Stomach smooth muscle (tissue), 2 donors: ENCODE data around the gene UBL7.

Experiments
- H3K27ac ChIP-seq: one replicate; pipeline ENCODE4 v1.7.0; 2013; ENCODE audit warnings: mild to moderate bottlenecking, low read length, inconsistent platforms
- H3K27me3 ChIP-seq, 2 donors: one replicate each; pipeline ENCODE4 v1.7.0; 2013; ENCODE audit warnings: low read length in 2 of 2; ENCODE audit not compliant: insufficient read depth in 2 of 2, control insufficient read depth in 1 of 2
- H3K36me3 ChIP-seq, 2 donors: one replicate each; pipeline ENCODE4 v1.7.0; 2013; ENCODE audit warnings: low read length in 2 of 2; ENCODE audit not compliant: control insufficient read depth in 2 of 2, insufficient read depth in 2 of 2
- H3K4me1 ChIP-seq: one replicate; pipeline ENCODE4 v1.7.0; 2013; ENCODE audit warnings: low read length; ENCODE audit not compliant: control insufficient read depth, insufficient read depth
- H3K4me3 ChIP-seq, 2 donors: one replicate each; pipeline ENCODE4 v1.7.0; 2013; ENCODE audit warnings: low read length in 2 of 2
- H3K9ac ChIP-seq, 2 donors: one replicate each; pipeline ENCODE4 v1.7.0; 2013; ENCODE audit warnings: low read length in 2 of 2, mild to moderate bottlenecking in 1 of 2
- H3K9me3 ChIP-seq, 2 donors: one replicate each; pipeline ENCODE4 v1.7.0; 2013; ENCODE audit warnings: low read length in 2 of 2; ENCODE audit not compliant: control insufficient read depth in 2 of 2
- donor health status: healthy.
- donor health status: Pancreatic carcinoma.

The UBL7 gene

DNA sequence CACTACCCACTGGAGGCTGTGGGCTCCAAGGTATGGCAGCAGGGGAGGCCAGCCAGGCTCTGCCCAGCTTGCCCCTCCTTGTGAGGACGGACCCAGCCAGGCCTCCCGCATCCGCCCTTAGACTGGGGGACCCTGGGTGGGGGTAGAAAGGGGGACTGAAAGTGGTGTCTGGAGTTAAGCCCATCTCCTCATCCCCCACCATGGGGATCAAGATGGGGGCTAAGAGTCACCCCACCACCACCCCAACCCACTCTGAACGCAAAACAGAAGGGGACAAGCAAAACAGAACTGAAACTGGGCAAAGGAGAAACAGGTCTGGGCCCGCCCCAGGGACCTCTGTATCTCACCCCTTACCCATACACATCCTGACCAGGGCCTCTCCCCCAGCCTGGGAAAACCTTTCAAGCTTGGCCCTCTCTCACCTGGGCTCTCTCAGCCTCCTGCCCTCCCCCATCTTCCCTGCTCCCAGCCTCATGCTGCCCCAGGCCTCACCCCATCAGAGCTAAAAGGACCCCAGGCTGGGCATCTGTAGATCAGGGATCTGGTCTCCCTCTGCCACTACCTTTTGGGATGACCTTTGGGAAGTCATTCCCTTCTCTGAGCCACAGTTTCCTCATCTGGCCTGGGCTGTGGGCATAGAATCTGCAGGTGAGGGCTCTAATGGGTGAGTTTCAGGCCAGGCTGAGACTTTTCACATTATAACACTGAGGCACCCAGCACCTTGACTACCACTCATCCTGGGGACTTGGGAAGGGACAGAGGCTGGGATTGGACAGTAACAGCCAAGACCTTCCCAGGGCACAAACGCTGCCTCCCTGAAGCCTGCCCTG, 63.5 kb downstream of the UBL7 start:
- Histone ChIP-seq H3K9ac (no peak overlapping the region), H3K4me1 (no peaks in the 10 kb centered on the region), H3K27me3 (peaks cover 0 to 4% of the 10 kb centered on the region in 2 donors), H3K4me3 (no peak overlapping the region), H3K36me3 (no peaks in the 10 kb centered on the region), H3K9me3 (no peaks in the 10 kb centered on the region), H3K27ac (no peak overlapping the region)

DNA sequence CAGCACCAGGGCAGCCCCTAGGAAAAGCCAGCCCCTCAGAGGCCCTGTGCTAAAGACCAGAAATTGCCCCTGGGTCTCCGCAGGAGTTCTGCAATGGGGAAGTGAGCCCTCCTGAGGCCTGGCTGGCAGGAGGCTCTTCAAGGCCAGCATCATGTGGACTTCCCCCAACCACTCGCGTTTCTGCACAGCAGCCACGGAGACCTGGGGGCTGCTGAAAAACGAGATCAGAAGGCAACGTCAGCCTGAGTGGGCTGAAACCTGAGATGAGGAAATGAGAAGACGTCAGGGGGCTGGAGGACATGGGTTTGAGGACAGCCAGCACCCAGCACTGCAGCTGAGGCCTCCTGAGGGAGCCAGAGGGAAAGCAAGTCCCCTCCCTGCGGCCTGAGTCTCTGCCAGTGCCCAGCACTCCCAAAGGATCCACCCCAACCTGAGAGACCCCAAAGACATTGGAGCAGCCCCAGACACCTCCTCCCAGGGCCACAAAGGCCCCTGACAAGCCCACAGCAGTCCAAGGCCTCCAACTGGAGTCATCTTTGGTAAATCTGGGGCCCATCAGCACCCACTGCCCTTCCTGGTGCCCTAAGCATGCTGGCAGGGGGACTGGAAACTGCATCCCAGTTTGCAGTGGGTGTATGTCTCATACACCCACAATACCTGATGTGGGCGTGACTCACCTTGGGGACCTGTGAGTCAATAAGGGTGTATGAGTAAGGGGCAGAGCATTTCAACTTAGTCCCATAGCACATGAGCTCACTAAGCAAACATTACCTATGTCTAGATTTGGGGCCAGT, 64.3 kb downstream of the UBL7 start:
- Histone ChIP-seq H3K27ac (no peak overlapping the region), H3K27me3 (peaks cover 0 to 4% of the 10 kb centered on the region in 2 donors), H3K36me3 (no peaks in the 10 kb centered on the region), H3K4me1 (no peaks in the 10 kb centered on the region), H3K9me3 (no peaks in the 10 kb centered on the region), H3K4me3 (no peak overlapping the region), H3K9ac (no peak overlapping the region)

DNA sequence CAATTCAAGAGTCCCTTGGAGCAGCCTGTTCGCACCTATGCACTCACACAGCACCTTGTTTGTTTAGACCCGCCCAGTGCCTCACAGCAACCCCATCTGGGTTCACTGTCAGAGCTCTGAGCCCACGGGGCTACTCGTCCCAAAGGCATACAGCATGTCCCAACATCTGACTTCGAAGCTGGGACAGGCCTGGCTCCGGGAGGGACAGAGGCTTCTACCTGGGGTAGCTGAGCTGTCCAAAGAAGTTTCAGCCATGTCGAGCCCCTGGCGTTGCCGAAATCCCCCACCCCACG, 64.9 kb downstream of the UBL7 start:
- no peak overlapping the region for H3K27ac ChIP-seq
- H3K27me3 ChIP-seq, result peaks cover 0 to 2% of the 10 kb centered on the region in 2 donors
- no peaks in the 10 kb centered on the region for H3K36me3 ChIP-seq
- no peaks in the 10 kb centered on the region for H3K4me1 ChIP-seq
- H3K9me3 ChIP-seq, result no peaks in the 10 kb centered on the region
- H3K9ac ChIP-seq, result no peak overlapping the region
- H3K4me3 ChIP-seq, result no peak overlapping the region
